PC-9 (cell line): ENCODE measurements around the gene EFCAB9.

Experiments
- EZH2 ChIP-seq: fragments of 200-600 bp; sonication (generic); IDR thresholded peaks from 2 replicates; pipeline ENCODE4 v1.8.0; 2017; ENCODE audit warnings: antibody characterized with exemption, low read depth
- TF ChIP-seq, protein P1 (sequence below): fragments of 200-600 bp; sonication (generic); conservative IDR thresholded peaks from 2 replicates; pipeline ENCODE4 v1.6.1; 2017; ENCODE audit warnings: mixed run types, antibody characterized with exemption, mild to moderate bottlenecking, moderate library complexity

GRCh38 chr5:172146748-172147092 lies 47.3 kb upstream of the EFCAB9 start:
- TF ChIP-seq, protein P1, sequence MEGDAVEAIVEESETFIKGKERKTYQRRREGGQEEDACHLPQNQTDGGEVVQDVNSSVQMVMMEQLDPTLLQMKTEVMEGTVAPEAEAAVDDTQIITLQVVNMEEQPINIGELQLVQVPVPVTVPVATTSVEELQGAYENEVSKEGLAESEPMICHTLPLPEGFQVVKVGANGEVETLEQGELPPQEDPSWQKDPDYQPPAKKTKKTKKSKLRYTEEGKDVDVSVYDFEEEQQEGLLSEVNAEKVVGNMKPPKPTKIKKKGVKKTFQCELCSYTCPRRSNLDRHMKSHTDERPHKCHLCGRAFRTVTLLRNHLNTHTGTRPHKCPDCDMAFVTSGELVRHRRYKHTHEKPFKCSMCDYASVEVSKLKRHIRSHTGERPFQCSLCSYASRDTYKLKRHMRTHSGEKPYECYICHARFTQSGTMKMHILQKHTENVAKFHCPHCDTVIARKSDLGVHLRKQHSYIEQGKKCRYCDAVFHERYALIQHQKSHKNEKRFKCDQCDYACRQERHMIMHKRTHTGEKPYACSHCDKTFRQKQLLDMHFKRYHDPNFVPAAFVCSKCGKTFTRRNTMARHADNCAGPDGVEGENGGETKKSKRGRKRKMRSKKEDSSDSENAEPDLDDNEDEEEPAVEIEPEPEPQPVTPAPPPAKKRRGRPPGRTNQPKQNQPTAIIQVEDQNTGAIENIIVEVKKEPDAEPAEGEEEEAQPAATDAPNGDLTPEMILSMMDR = no peak
- no peak for TF ChIP-seq EZH2
